GM21717 (cell line): Measurements from ENCODE around the gene OSBPL5.

ENCODE experiments used
- ATAC-seq: cut with Tn5 transposase; IDR thresholded peaks from one replicate; pipeline ENCODE4 v1.9.1; 2021; ENCODE audit warnings: mild to moderate bottlenecking, moderate library complexity; ENCODE audit not compliant: unreplicated experiment

OSBPL5 gene

DNA sequence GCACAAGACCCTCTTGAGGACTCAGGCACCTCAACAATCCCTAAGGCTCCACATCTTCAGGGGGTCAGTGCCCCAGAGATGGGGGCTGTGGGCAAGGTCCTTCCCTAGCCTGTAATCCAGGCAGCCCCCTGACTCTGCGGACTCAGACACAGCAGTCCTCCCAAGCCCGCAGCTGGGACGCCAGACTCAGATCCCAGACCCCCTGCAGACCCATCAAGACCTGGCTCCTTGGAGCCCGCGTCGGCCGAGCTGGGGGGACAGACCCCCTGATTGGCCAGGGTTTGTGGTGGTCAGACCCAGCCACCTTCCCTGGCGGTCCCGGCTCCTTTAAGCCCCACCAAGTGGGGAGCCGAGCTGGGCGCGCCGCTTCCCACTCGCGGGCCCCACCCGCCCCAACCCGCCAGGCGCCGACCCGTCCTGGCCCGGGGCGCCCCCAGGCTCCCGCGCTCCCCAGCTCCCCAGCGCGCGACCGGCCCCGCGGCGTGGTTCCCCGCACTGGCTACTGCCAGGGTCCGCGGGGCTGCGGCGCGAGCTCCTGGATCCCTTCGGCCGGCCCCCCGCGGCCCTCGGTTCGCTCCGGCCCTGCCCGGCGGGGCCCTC, 458 bp downstream of the OSBPL5 start:
- ATAC-seq: no peak

DNA sequence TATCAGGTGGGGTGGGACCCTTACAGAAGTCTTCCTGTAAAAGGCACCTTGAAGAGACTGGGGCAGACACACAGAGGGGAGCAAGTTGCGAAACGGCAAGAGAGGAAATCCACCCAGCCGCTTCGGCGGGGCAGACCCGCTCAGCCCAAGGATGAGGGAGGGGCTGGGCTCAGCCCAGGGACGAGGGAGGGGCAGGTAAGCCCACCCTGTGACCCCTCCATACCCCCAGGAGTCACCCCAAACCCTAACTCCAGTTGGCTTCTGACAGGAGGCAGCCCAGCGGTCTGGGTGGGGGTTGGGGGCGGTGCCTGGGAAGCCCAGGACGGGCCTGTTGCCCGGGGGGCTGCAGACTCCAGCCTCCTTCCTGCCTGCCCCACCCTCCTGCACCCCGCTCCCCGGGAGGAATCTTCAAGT, 965 bp downstream of the OSBPL5 start:
- ATAC-seq: no peak

DNA sequence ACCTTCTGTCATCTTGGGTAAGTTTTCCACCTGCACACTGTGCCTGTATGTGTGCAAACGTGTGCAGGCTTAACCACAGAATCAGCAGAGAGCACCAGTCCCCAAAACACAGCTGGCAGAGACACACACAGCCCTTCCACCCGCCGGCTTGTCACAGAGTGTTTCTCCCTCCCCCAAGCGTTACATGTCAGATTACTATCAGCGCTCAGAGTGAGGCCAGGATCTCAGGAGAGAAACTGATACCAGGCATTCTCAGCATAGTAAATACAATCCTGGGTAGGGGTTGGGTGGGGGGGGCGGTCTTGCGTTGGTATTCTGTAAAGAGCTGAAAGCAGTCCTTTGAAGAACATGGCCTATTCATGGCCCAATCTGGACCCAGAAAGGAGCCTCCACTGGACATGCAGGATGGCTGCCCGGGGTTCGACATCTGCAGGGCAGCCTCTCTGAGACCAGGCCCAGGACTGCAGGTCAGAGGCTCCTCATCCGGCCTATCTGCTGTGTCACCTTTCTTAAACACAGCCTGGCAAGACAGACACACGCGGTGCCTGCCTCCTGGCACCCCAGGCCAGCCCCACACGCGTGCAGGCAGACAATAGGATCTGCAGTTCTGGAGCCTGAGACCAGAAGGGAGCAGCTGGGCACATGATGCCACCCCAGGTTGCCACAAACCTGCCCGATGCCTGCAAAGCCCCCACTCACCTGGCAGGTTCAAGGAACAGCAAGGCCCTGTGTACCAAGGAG, 1.7 kb downstream of the OSBPL5 start:
- no peak for ATAC-seq

DNA sequence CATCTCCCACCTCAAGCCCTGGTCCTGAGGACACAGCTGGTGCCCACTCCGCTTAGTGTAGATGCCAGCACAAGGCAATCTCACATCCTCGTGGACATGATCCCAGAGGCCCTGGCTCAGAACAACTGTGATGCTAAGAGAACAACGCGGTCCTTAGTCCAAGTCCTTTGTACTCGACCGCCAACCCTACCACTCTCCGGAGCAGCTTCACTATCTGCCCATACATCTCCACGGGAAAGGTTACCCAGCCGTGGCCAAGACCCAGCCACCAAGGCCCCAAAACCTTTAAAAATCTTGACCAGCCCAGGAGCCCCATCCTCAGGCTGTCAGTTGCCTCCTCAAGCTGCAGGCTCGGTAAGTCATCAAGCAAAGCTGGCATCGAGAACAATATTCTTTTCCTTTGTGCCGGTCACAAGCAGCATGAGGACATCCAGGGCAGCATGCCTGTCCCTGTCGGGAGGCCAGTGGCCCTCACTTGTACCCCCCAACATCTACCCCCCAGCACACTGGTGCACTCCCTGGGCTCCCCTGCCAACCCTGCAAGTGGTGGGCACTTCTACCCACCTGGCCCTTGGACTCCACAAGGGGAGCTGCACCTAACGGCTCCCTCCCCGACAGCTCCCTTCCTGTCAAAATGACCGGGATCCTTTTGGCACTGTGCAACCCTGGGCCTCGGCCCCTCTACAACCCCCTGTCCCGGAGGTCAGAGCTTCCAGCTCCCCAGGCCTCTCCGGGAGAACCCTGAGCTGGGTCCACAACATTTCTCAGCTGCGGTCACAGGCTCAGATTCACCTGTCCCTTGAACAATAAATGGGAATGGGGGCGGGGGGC, 2.5 kb downstream of the OSBPL5 start:
- ATAC-seq: no peak

DNA sequence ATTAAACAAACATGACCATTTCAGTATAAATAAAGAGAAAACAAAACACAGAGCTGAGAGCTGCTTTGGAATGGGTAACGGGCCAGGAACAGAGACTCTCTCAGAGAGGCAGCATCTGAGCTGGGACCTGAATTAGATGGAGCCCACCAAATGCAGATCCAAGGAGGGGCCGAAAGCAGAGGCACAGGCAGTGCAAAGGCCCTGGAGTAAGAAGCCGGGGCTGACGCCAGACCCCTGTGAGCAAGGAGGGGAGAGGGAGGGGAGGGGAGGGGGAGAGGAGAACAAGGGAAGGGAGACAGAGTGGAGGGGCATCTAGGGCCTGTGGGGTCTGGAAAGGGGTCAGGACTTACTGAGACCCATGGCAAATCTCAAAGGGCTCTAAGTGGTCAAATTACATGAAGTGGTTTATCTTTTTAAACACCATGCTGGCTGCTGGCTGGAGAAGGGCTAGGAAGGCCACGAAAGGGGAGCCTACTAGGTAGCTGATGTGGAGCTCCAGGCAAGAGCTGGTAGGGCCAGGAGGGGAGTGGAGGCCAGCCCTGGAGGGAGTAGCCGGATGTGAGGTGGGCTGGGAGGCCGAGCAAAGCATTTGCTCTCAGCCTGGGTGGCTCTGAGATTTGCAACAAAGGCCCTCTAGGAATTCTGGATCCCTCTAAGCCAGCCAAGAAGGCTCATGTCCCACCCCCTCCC, 3.2 kb downstream of the OSBPL5 start:
- no peak for ATAC-seq

DNA sequence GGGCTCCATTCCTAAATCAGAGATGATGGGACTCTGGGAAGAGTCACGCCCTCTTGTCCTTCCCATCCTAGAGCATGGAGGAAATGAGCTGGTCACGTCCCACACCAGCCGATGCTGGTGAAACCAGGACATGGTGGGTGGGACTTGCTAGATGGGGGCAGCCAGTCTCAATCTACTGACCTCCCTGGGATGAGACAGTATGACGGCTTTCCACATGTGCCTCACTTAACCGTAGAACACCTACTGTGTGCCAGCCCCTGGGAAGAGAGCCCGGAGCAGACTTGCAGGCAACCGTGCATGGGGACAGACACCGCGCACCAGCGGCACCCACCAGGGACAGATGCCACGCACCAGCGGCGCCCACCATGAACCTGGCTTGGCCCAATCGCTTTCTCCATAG, 3.8 kb downstream of the OSBPL5 start:
- no peak for ATAC-seq

DNA sequence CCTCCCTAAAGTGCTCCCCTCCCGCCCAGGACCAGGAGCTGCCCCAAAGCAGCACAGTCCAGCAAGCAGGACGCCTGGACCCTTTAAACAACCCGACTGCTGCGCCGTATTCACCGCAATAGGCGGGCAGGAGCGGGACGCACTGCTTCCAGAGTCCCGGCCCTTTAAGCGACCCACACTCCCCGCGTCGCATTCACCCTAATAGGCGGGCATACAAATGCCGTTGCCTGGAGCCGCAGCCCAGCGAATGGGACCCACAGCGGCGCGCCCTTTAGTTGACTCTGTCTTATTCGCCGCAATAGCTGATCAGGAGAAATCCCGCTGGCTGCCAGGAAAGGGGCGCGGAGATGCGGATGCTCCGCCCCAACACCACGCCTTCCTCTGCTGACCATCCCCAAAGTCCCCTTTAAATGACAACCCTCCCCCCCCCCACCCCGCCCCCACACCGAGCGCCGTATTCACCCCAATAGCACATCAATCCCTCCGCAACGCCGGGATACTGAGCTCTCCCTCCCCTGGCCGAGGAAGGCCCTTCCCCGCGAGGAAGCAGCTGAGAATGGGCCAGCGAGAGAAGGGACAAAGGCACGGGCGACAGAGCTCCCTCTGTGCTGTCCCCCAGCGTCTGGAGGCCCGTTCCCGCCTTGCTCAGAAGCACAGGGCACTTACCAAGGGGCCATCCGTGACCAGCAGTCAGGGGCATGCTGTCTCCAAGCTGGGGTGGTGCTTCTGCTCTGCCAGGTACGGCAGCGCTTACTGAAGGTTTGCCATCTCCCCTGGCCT, 4.7 kb downstream of the OSBPL5 start:
- no peak for ATAC-seq

DNA sequence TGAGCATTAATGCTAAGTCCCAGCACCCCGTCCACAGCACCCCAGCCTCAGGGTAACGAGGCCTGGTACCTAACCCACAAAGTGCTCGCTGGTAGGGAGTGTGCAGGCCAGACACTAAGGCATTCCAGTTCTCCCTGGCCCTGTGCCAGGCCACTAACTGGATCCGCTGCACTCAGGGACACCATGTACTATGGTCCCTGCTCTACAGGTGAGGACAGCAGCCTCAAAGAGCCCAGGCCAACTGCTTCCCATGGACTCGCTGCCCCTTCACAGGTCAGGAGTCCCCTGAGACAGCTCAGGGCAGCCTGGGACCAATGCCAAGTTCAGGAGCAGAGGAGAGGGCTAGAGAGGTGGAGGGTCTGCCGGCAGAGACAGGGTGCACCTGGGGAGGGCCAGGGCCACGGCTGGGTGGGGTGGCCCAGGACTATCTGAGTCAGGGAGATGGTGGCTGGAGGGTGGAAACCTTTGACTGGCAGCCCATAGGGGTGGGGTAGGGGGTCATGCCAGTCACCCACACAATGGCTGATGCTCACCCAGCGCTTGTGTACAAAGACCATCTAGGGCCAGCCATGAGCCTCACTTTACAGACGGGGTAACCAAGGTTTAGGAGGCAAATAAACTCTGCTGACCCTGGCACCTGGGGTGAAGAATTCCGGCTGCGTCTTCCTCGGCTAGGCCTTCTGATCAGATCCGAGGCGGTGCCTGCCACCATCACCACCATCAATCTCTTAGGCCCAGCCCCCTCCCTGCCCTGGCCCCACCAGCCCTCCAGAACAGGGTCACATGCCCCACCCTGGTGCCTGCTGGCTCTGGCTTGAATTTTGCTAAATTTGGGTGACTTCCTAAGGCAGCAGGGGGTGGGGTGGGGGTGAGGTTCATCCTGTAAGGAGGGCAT, 5.6 kb downstream of the OSBPL5 start:
- no peak for ATAC-seq

DNA sequence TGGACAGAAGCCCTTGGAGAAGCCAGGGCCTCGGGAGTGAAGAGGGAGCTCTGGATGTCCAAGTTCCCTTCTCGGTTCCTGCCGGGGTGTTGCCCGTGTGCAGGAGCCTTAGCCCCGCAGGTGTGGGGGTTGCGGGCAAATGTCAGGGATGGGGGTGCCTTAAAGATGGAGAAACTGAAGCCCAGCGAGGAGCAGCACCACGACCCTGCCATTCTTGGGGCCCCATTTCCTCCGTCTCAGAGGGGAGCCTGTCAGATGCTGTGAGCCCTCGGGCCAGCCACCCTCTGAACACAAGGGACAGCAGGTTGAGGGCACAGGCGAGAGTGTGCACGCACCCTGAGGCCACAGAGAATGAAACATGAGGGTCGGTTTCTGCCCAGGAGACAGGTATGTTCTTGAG, 6.3 kb downstream of the OSBPL5 start:
- no peak for ATAC-seq

DNA sequence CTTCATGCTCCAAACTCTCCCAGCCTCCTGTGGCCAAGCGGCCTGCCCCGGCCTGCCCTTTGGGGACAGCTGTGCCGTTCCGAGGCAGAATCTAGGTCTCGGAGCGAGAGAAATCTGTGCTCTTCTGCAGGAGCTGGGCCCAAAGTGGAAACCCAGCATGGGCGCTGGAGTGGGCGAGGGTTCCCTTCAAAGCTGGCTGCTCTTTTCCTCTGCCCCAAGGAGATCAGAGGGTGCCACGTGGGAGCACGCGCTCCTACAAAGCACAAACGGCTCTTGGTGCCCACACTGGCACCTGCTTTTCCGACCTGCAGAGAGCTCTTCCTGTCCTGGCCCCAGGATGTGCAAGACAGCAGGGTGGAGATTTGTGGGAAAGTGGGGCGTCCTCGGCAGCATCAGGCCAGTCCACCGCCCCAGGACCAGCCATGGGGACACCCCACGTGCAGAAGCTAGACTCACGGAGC, 6.9 kb downstream of the OSBPL5 start:
- ATAC-seq: no peak

DNA sequence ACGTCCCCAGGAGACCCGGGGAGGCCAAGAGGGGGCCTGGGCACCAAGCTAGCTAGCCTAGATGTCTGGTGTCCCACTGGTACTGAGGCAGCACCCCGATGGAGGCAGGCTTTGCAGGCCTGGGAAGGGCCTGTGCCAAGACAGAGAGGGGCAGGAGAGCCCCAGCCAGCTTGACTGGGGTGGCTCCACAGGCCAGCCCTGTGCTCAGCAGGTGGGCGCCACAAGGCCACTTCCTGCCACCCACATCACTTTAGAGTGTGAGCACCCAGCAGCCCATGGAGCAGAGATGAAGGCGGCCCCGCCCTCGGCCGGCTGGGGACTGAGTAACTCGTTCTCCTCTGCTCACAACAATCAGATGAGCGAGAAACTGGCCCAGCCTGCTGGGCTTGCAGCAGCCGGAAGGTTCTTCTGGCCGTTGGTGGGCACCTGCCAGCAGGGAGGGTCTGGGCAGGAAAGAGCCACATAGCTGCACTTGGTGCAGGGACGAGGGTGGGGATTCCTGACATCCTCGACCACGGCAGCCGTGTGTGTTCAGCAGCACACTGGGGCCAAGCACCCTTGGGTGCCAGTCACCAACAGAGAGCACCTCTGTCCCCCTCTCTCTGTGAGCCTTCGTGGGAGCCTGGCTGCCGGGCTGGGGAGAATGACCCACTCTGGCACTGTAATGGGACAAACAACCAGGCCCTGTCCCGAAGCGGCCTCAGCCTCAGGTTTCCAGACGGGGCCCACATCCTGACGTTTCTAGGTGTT, 7.6 kb downstream of the OSBPL5 start:
- ATAC-seq: no peak

DNA sequence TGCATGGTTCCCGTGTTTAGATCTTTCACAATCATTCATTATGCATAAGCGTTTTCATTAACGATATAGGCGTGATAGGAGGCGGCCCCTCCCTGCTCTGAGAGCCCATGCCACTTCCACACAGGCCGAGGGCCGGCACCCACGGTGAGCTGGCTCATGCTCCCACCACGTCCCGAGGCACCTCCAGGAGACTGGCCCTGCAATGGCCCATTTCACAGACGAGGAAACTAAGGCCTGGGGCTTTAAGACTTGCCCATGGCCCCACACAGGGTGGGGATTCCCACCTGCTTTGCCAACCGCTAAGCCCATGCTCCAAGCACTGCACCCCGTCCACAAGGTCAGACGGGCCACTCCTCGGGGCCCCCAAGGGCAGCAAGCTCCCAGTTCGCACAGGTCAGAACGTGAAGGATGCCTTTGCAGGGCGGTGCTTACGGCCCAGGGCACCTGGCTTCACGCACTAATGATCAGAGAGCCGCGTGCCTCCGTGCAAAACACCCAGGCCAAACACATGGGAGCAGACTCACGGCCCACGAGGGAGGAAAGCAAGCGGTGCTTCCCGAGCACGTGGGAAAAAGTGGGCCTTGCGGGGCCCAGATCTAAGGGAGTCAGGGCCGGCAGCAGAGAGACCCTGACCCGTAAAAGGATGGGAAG, 8.3 kb downstream of the OSBPL5 start:
- ATAC-seq: no peak

DNA sequence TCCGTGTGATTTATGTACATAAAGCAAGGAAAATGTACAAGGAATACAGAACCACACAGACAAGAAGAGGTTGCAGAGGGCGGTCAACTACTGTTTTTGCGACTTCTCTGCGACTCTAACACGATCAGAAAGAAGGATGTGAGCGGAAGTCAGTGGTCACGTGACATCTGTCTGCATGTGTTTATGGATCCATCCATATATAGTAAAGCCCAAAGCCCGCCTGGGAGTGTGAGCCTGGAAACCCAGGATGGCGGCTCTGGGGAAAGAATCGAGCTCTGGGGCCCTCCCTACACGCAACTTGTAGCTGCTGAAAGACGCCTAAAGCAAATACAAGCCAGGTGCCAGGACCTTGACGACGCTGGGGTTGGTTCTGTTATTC, 8.8 kb downstream of the OSBPL5 start:
- no peak for ATAC-seq

DNA sequence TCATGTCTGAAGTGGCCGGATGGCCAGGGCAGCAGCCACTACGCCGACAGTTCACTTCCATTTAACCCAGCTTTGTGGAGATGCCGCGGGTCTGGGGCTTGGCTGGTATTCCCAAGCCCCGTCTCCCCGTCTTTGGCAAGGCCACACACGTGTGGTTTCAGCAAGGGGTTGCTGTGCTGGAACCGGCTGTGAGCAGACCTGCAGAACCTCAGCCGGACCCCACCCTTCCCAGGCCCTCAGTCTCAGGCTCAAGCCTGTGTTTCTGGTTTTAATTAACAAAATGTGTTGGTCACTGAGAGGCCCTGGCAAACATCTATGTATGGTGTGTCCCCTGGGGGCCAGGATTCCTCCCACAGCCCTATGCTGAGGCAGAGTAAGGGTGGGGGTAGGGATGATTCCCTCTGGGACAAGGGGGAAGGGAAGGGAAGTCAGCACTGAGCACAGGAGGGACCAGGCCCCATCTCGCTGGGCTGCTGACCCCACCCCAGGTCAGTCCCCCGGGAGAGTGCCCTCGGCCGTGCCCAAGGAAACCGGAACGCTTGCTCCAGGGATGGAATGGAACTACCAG, 9.3 kb downstream of the OSBPL5 start:
- no peak for ATAC-seq

DNA sequence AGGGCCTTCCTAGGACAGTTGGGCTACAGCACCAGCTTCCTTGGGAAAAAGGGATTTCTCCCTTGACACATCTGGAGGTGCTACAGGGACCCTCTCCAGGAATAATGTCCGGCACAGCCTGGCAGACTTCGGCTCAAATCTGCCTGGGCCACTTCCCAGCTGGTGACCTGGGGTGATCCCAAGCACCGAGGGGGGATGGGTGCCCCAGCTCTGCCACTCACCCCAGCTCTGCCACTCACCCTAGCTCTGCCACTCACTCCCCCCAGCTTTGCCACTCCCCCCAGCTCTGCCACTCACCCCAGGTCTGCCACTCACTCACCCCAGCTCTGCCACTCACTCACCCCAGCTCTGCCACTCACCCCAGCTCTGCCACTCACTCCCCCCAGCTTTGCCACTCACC, 9.9 kb downstream of the OSBPL5 start:
- no peak for ATAC-seq

DNA sequence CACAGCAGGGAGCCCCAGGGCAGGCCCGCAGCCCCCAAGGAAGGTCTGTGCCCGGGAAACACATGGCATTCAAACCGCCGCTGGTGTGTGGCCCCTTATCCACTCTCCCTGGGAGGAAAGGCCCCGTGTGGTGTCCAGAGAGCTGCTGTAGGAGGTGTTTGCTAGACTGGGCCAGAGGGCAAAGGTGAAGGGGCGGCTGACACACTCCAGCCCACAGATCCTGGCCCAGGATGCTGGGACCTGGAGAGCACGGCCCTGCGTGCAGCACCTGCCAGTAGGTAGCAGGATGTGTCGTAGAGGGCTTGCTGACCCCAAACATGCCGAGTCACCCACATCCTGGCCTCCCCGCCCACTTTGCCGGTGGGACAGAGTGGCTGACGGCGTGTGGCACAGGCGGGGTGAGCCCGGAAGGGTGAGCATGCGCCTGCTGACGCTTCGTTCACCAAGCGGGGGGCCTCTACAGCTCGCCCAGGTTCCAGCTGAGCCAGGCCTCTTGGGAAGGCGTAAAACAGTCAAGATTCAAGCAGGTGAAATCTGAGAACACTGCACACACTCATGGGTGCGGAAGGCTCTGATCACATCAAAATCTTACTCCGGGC, 11.0 kb downstream of the OSBPL5 start:
- no peak for ATAC-seq

DNA sequence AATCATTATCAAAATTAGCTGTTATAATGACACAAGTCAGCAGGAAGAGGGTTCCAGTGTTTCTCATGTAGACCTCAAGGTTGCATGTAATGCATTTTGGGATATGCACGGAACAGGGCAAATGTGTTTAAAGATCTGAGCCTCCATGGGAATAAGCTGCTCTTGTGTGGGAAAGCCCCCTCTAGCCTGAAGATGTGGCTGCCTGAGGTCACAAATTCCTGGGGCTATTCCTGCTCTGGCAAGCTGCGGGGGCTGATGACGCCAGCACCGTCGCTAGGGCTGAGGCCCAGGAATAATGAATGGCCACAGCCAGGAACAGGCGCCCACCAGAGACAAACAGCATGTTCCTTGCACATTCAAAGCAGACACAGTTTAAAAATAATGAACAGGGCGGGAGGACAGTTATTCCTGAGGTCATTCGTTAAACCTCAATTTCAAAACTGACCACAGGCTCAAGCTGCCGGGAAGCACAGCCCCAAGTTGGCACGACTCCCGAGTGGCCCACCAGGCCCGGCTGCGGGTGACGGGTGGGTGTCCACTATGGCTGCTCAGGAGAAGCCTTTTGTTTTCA, 11.7 kb downstream of the OSBPL5 start:
- ATAC-seq: no peak
